Kidney (tissue), 14 donors: ENCODE results near the gene CPT1B. TPM values are rescaled to one million over a fixed set of nuclear protein-coding genes. Genes with fewer than 3 reads are reported as not detected.

Experiments
- DNase-seq, 5 donors: peaks; one replicate each; pipeline ENCODE4 v3.0.0-alpha.2; 2013 to 2020
- FAIRE-seq: peaks from 2 replicates; lab custom pipeline; 2012; peaks lifted over from hg19 to GRCh38; lab: Jason Lieb, UNC
- H3K27ac ChIP-seq, 2 donors: one replicate each; pipeline ENCODE4 v1.7.0; 2013; ENCODE audit warnings: low read depth in 2 of 2, low read length in 2 of 2, inconsistent platforms in 1 of 2
- H3K27me3 ChIP-seq: one replicate; pipeline ENCODE4 v1.7.1; 2013; ENCODE audit warnings: low read length, inconsistent platforms; ENCODE audit not compliant: control insufficient read depth, insufficient read depth
- H3K36me3 ChIP-seq, 3 donors: one replicate each; pipeline versions ENCODE4 v1.7.0 to v1.7.1; 2013; ENCODE audit warnings: low read length in 3 of 3, control low read depth in 1 of 3, inconsistent platforms in 1 of 3; ENCODE audit not compliant: insufficient read depth in 3 of 3, control insufficient read depth in 2 of 3
- H3K4me1 ChIP-seq, 3 donors: one replicate each; pipeline versions ENCODE4 v1.7.0 to v1.7.1; 2013; ENCODE audit warnings: low read length in 3 of 3, inconsistent platforms in 1 of 3, low read depth in 1 of 3; ENCODE audit not compliant: control insufficient read depth in 2 of 3, insufficient read depth in 2 of 3
- H3K4me3 ChIP-seq, 3 donors: one replicate each; pipeline versions ENCODE4 v1.7.0 to v1.8.1; 2013; ENCODE audit warnings: low read length in 3 of 3, control low read depth in 1 of 3, inconsistent platforms in 1 of 3
- H3K9ac ChIP-seq, 3 donors: one replicate each; pipeline versions ENCODE4 v1.7.0 to v1.7.1; 2013; ENCODE audit warnings: low read length in 3 of 3, control low read depth in 1 of 3, inconsistent platforms in 1 of 3
- H3K9me3 ChIP-seq, 3 donors: one replicate each; pipeline versions ENCODE4 v1.7.0 to v1.7.1; 2013; ENCODE audit warnings: low read length in 3 of 3, control low read depth in 1 of 3, inconsistent platforms in 1 of 3; ENCODE audit not compliant: control insufficient read depth in 2 of 3, insufficient read depth in 1 of 3
- intact Hi-C: fragments of 100-400 bp; cut with DNase I; formaldehyde crosslinking; loops from one replicate; pipeline ENCODE4 v1.11.1; 2022
- polyA plus RNA-seq: library from polyadenylated mRNA; stranded (reverse); fragments of 350-450 nt; fragmentation: Illumina TruSeq; extraction: RNeasy Lipid Tissue Mini Kit (QIAGEN cat#74804); gene quantifications from one replicate; pipeline ENCODE4 v1.2.3, GENCODE V29; 2014; ENCODE audit warnings: low read depth, low replicate concordance; ENCODE audit not compliant: insufficient read depth
- total RNA-seq: library from RNA; stranded (reverse); fragmentation: NEBNext Ultra II Directional; extraction: Animal tissue kit (Norgen Biotek cat#: 25700); gene quantifications from one replicate; pipeline ENCODE4 v1.2.1, GENCODE V29; 2021
- TF ChIP-seq, protein P1 (sequence below): IDR thresholded peaks from 3 replicates; pipeline ENCODE4 v1.5.1; 2012; ENCODE audit warnings: mild to moderate bottlenecking, moderate library complexity, borderline replicate concordance; ENCODE audit not compliant: insufficient read depth; ENCODE audit errors: extremely low read depth
- donor health status: control.
- donor health status: control.
- donor health status: control.
- donor health status: control.
- donor health status: control.
- donor health status: DM: yes; HTN: yes; CAD: no.
- donor health status: Normal renal cell carcinoma (clear cell type).

CPT1B gene
- total and polyA plus RNA-seq, 2 donors from 2014 or later, result 20.6 to 34.3 TPM

DNA sequence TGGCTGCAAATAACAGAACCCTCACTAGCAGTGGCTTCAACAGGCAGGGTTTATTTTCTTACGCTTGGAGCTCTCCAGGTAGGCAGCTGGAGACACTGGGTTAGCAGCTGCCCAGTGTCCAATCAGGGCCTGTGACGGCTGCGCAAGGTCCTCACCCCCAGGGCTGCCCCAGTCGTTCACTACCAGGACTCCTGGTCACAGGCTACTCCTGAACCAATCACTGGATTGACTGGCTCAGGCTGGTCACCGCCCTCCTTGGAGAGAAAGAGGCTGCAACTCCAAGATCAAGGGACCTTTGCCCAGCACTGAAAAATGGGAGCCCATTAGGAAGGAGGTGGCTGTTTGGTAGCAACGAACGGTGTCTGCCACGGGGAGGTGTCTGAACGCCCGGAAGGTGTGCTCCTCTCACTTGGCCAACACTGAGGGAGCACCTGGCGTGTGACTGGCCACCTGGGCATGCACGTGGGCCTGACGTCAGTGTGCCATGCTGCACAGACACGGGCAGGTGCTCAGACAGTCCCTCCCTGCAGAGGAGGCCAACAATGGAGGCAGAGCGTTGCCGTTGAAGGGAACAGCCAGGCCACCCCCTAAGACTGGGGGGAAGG is 44.6 kb upstream of the CPT1B start:
- no peaks in the 10 kb centered on the region for H3K27me3 ChIP-seq
- intact Hi-C loops, result no loop called here
- peaks cover 2 to 26% (median 21%) of the 10 kb centered on the region in 3 donors for H3K4me1 ChIP-seq
- TF ChIP-seq, protein P1, sequence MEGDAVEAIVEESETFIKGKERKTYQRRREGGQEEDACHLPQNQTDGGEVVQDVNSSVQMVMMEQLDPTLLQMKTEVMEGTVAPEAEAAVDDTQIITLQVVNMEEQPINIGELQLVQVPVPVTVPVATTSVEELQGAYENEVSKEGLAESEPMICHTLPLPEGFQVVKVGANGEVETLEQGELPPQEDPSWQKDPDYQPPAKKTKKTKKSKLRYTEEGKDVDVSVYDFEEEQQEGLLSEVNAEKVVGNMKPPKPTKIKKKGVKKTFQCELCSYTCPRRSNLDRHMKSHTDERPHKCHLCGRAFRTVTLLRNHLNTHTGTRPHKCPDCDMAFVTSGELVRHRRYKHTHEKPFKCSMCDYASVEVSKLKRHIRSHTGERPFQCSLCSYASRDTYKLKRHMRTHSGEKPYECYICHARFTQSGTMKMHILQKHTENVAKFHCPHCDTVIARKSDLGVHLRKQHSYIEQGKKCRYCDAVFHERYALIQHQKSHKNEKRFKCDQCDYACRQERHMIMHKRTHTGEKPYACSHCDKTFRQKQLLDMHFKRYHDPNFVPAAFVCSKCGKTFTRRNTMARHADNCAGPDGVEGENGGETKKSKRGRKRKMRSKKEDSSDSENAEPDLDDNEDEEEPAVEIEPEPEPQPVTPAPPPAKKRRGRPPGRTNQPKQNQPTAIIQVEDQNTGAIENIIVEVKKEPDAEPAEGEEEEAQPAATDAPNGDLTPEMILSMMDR, result no peak
- DNase-seq (peak in 2 of 5 donors; percentile 11 to 87), FAIRE-seq (no peak)
- peak overlapping the region in 1 of 3 donors; percentile 33 for H3K4me3 ChIP-seq
- peak overlapping the region; percentile 45 to 47 for H3K27ac ChIP-seq
- H3K36me3 ChIP-seq, result no peaks in the 10 kb centered on the region
- no peak overlapping the region for H3K9ac ChIP-seq
- H3K9me3 ChIP-seq, result no peaks in the 10 kb centered on the region

DNA sequence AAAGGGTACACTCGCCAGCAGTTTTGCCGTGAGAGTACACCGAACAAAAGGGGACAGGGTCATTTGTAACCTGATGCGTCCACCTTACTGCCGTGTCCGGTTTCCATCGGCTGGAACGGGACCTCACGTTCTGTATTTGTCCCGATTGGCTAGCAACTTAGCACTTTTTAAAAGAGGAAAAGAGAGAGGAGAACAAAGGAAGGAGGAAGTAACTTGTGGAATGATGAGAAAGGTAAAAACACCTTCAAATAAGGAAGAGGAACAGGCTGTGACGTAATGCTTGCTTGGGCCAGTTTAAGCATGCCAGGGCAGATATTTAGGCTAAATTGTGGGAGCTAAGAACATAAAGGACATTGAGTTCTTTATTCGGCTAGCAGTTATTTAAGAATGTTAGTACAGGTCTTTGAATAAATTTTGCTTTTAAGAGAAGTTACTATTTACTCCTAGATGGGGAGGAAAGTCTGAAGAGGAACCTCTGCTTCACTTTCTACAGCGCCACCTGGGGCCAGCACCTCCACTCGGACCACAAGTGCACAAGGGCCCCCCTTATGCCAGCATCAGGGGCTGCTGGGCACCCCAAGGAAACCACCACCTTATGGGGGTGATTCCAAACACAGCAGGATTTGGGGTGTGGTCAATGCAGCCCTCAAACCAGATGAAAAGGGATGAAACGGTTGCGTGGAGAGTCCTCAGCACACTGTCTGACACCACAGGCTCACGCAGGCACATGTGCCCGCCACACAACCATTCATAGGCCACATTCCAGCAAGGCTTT is 43.9 kb upstream of the CPT1B start:
- TF ChIP-seq, protein P1, result no peak
- Histone ChIP-seq H3K36me3 (no peaks in the 10 kb centered on the region), H3K9ac (peak overlapping the region in 1 of 3 donors; percentile 16), H3K27ac (peak overlapping the region; percentile 45 to 47), H3K4me1 (peaks cover 2 to 23% (median 21%) of the 10 kb centered on the region in 3 donors), H3K27me3 (no peaks in the 10 kb centered on the region), H3K9me3 (no peaks in the 10 kb centered on the region), H3K4me3 (peak overlapping the region; percentile 12 to 33 (median 33))
- FAIRE-seq, result no peak
- DNase-seq, result peak in 2 of 5 donors; percentile 33 to 62
- intact Hi-C loops, result no loop called here

DNA sequence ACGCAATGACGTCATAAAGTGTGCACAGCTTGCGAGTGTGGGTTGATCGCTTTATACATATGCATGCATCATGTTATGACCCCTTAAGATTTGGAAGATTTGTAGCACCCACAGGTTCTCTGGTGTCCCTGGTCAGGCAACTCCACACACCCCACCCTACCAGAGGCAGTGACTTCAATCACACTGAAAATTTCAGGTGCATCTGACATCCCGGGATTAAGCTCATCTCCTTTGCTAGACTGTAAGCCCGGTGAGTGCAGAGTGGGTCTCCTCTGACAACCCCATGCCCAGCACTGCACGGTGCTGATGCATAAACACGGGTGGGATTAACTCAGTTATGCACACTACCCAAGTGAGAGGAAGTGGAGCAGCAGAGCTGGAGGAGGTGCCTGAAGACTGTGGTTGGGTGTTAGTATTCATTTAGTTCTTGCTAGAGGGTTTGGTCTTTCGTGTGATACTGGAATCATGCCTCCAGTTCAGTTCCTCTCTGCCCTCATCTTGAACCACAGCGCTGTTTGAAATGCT is 43.2 kb upstream of the CPT1B start:
- peak overlapping the region in 2 of 3 donors; percentile 30 to 34 for H3K4me3 ChIP-seq
- no peak overlapping the region for H3K27ac ChIP-seq
- peak overlapping the region in 1 of 3 donors; percentile 42 for H3K9ac ChIP-seq
- no peaks in the 10 kb centered on the region for H3K9me3 ChIP-seq
- H3K4me1 ChIP-seq, result peaks cover 2 to 23% (median 21%) of the 10 kb centered on the region in 3 donors
- TF ChIP-seq, protein P1, result no peak
- no peak for FAIRE-seq
- H3K27me3 ChIP-seq, result no peaks in the 10 kb centered on the region
- no peak for DNase-seq
- intact Hi-C loops, result no loop called here
- H3K36me3 ChIP-seq, result no peaks in the 10 kb centered on the region
